Mammary epithelial cell (primary cell): ENCODE results near the gene PRPF4.

Experiments used
- EZH2 ChIP-seq: IDR thresholded peaks from 2 replicates; pipeline ENCODE4 v1.6.1; 2012; ENCODE audit warnings: low read length, inconsistent platforms, borderline replicate concordance
- TF ChIP-seq, protein P1 (sequence below), 2 donors: IDR thresholded peaks in 1 of 2; conservative IDR thresholded peaks in 1 of 2; 2 replicates each; pipeline ENCODE4 v1.5.1; 2011 to 2012; ENCODE audit warnings: inconsistent platforms in 2 of 2, low read length in 2 of 2, mild to moderate bottlenecking in 2 of 2, control low read depth in 1 of 2, low read depth in 1 of 2; ENCODE audit not compliant: insufficient read depth in 1 of 2; ENCODE audit errors: extremely low read depth in 1 of 2

DNA sequence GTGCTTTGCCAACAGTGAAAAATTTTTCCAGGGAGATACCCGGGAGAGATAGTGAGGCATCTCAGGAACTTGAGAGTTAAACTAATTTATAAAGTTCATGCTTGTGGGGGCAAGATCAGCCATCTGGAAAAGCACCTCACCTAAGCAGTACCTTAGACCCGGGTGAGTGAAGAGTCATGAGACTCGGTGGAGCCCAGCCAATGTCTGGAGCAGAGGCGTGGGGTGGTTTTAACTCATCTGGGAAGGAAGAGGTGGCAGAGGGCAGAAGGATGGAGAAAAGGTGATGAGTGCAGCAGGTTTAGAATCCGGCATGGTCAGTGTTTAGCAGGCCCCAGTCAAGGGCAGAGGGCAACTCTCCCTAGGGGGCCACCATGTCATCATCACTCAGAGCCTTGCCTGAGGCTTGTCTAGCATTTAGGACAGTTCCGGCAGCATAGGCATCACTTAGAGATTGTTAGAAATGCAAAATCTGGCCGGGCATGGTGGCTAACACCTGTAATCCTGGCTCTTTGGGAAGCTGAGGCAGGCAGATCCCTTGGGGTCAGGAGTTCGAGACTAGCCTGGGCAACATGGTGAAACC lies 32.0 kb downstream of the PRPF4 start:
- TF ChIP-seq, protein P1, sequence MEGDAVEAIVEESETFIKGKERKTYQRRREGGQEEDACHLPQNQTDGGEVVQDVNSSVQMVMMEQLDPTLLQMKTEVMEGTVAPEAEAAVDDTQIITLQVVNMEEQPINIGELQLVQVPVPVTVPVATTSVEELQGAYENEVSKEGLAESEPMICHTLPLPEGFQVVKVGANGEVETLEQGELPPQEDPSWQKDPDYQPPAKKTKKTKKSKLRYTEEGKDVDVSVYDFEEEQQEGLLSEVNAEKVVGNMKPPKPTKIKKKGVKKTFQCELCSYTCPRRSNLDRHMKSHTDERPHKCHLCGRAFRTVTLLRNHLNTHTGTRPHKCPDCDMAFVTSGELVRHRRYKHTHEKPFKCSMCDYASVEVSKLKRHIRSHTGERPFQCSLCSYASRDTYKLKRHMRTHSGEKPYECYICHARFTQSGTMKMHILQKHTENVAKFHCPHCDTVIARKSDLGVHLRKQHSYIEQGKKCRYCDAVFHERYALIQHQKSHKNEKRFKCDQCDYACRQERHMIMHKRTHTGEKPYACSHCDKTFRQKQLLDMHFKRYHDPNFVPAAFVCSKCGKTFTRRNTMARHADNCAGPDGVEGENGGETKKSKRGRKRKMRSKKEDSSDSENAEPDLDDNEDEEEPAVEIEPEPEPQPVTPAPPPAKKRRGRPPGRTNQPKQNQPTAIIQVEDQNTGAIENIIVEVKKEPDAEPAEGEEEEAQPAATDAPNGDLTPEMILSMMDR (conservative IDR thresholded peaks at IDR 0.05 in 1 of 2, IDR thresholded peaks at IDR 0.05 in 1 of 2; ENCODE audit: extremely low read depth in 1 of 2, insufficient read depth in 1 of 2, low read depth in 1 of 2, low read length in 2 of 2): no peak
- TF ChIP-seq EZH2: no peak
